ENCODE results near the gene CMBL. TPM values are rescaled to one million over a fixed set of nuclear protein-coding genes. Genes with fewer than 3 reads are reported as not detected.
"Not testable (repeated sequence)": the region's sequence is repeated elsewhere in the genome, so short reads cannot be mapped to it uniquely, and the experiment has no call there.

CMBL gene
- total RNA-seq, 8 experiments from 2014 or later, result 3.2 to 26.2 (median 9.9) TPM

GRCh38 chr5:10283927-10284635, 23.6 kb downstream of the CMBL start:
- WGBS, 10 experiments, result 0 to 73% (median 51%) methylated on average over 3 to 13 of the region's 17 CpGs
- H3K4me3 ChIP-seq, result no peak overlapping the region
- ATAC-seq (replicated peaks in 6 of 8), result peak; percentile 46 to 100 (median 99)
- in situ Hi-C loops (cut with MboI; ENCODE audit: low pct_unique_long_range_greater_than_20kb in 2 of 9, low sequenced_read_pairs in 9 of 9, unreplicated experiment in 9 of 9), result loop anchor here in 4 of 9 experiments (25.0 kb wide), 2 partner anchors 128 to 353 kb away; no protein-coding TSS in a partner anchor
- H3K27ac ChIP-seq, result no peak overlapping the region
- peaks cover 3 to 4% of the 10 kb centered on the region in 2 donors for H3K4me1 ChIP-seq (replicated peaks in 1 of 2)

- WGBS, 10 experiments, result 63 to 98% (median 82%) methylated on average over 2 to 7 of the region's 7 CpGs
- ATAC-seq (replicated peaks in 6 of 8), result no peak
- in situ Hi-C loops (cut with MboI; ENCODE audit: low pct_unique_long_range_greater_than_20kb in 2 of 9, low sequenced_read_pairs in 9 of 9, unreplicated experiment in 9 of 9), result loop anchor here in 4 of 9 experiments (25.0 kb wide), 2 partner anchors 132 to 357 kb away; no protein-coding TSS in a partner anchor
- H3K4me3 ChIP-seq, result no peak overlapping the region
- H3K27ac ChIP-seq, result no peak overlapping the region
- H3K4me1 ChIP-seq (replicated peaks in 1 of 2), result peaks cover 9 to 16% of the 10 kb centered on the region in 2 donors
These were observed 27.6 kb downstream of the CMBL start for GRCh38 chr5:10279925-10280720.

GRCh38 chr5:10279328-10279727, 28.4 kb downstream of the CMBL start:
- in situ Hi-C loops (cut with MboI; ENCODE audit: low pct_unique_long_range_greater_than_20kb in 2 of 9, low sequenced_read_pairs in 9 of 9, unreplicated experiment in 9 of 9), result loop anchor here in 4 of 9 experiments (25.0 kb wide), 2 partner anchors 133 to 358 kb away; no protein-coding TSS in a partner anchor
- 86 to 100% (median 92%) methylated on average over 1 to 4 of the region's 4 CpGs; no CpG with 5 or more reads in 4 of the 10 experiments for WGBS, 10 experiments

GRCh38 chr5:10278658-10279279, 28.9 kb downstream of the CMBL start:
- WGBS, 10 experiments, result 73 to 100% (median 92%) methylated on average over 2 to 9 of the region's 12 CpGs; no CpG with 5 or more reads in 2 of the 10 experiments
- in situ Hi-C loops (cut with MboI; ENCODE audit: low pct_unique_long_range_greater_than_20kb in 2 of 9, low sequenced_read_pairs in 9 of 9, unreplicated experiment in 9 of 9), result loop anchor here in 4 of 9 experiments (25.0 kb wide), 2 partner anchors 134 to 359 kb away; no protein-coding TSS in a partner anchor
- Histone ChIP-seq H3K4me3 (no peak overlapping the region), H3K27ac (no peak overlapping the region), H3K4me1 (replicated peaks in 1 of 2) (peaks cover 6 to 12% of the 10 kb centered on the region in 2 donors)
- no peak for ATAC-seq (replicated peaks in 6 of 8)

More at GRCh38 chr5:10279328-10279727, 28.4 kb downstream of the CMBL start:
- no peak for ATAC-seq (replicated peaks in 6 of 8)
- no peak overlapping the region for H3K4me3 ChIP-seq
- peaks cover 8 to 15% of the 10 kb centered on the region in 2 donors for H3K4me1 ChIP-seq (replicated peaks in 1 of 2)
- H3K27ac ChIP-seq, result no peak overlapping the region

GRCh38 chr5:10277773-10278630, 29.7 kb downstream of the CMBL start:
- 89 to 100% (median 95%) methylated on average over 2 to 9 of the region's 13 CpGs; no CpG with 5 or more reads in 4 of the 10 experiments for WGBS, 10 experiments
- Histone ChIP-seq H3K27ac (no peak overlapping the region), H3K4me3 (no peak overlapping the region), H3K4me1 (replicated peaks in 1 of 2) (peaks cover 6 to 12% of the 10 kb centered on the region in 2 donors)
- in situ Hi-C loops (cut with MboI; ENCODE audit: low pct_unique_long_range_greater_than_20kb in 2 of 9, low sequenced_read_pairs in 9 of 9, unreplicated experiment in 9 of 9), result loop anchor here in 4 of 9 experiments (25.0 kb wide), 2 partner anchors 134 to 359 kb away; no protein-coding TSS in a partner anchor
- ATAC-seq (replicated peaks in 6 of 8), result no peak

- Histone ChIP-seq H3K4me3 (no peak overlapping the region), H3K27ac (no peak overlapping the region), H3K4me1 (replicated peaks in 1 of 2) (peaks cover 6 to 12% of the 10 kb centered on the region in 2 donors)
- WGBS, 10 experiments, result 59 to 95% (median 73%) methylated on average over 3 to 7 of the region's 7 CpGs; no CpG with 5 or more reads in 1 of the 10 experiments
- no peak for ATAC-seq (replicated peaks in 6 of 8)
- in situ Hi-C loops (cut with MboI; ENCODE audit: low pct_unique_long_range_greater_than_20kb in 2 of 9, low sequenced_read_pairs in 9 of 9, unreplicated experiment in 9 of 9), result loop anchor here in 4 of 9 experiments (25.0 kb wide), 2 partner anchors 136 to 361 kb away; no protein-coding TSS in a partner anchor
These were observed 31.0 kb downstream of the CMBL start for GRCh38 chr5:10276691-10277090.

- no peak overlapping the region for H3K4me3 ChIP-seq
- in situ Hi-C loops (cut with MboI; ENCODE audit: low pct_unique_long_range_greater_than_20kb in 2 of 9, low sequenced_read_pairs in 9 of 9, unreplicated experiment in 9 of 9), result loop anchor here in 4 of 9 experiments (25.0 kb wide), 2 partner anchors 136 to 361 kb away; no protein-coding TSS in a partner anchor
- whole genome bisulfite sequencing, 10 experiments, result 70 to 100% (median 93%) methylated on average over 1 to 6 of the region's 9 CpGs; no CpG with 5 or more reads in 5 of the 10 experiments
- no peak overlapping the region for H3K27ac ChIP-seq
- ATAC-seq (replicated peaks in 6 of 8), result no peak
- peaks cover 6 to 12% of the 10 kb centered on the region in 2 donors for H3K4me1 ChIP-seq (replicated peaks in 1 of 2)
These were observed 31.7 kb downstream of the CMBL start for GRCh38 chr5:10275991-10276390.

- WGBS, 10 experiments, result 17 to 100% (median 80%) methylated on average over 1 to 9 of the region's 10 CpGs
- no peak for ATAC-seq (replicated peaks in 6 of 8)
- H3K27ac ChIP-seq, result no peak overlapping the region
- in situ Hi-C loops (cut with MboI; ENCODE audit: low pct_unique_long_range_greater_than_20kb in 2 of 9, low sequenced_read_pairs in 9 of 9, unreplicated experiment in 9 of 9), result loop anchor here in 4 of 9 experiments (25.0 kb wide), 2 partner anchors 137 to 362 kb away; no protein-coding TSS in a partner anchor
- H3K4me3 ChIP-seq, result no peak overlapping the region
- H3K4me1 ChIP-seq (replicated peaks in 1 of 2), result peaks cover 6 to 12% of the 10 kb centered on the region in 2 donors
These were observed 32.2 kb downstream of the CMBL start for GRCh38 chr5:10275460-10275859.

- ATAC-seq (replicated peaks in 6 of 8); H3K4me3 ChIP-seq; H3K27ac ChIP-seq: not testable (repeated sequence)
- WGBS, 10 experiments, result 50 to 100% (median 90%) methylated on average over 1 to 4 of the region's 6 CpGs; no CpG with 5 or more reads in 3 of the 10 experiments
- in situ Hi-C loops (cut with MboI; ENCODE audit: low pct_unique_long_range_greater_than_20kb in 2 of 9, low sequenced_read_pairs in 9 of 9, unreplicated experiment in 9 of 9), result loop anchor here in 1 of 9 experiments (25.0 kb wide), 1 partner anchor 164 kb away; the partner anchor contains the start of gene ROPN1L
- peaks cover 6 to 12% of the 10 kb centered on the region in 2 donors for H3K4me1 ChIP-seq (replicated peaks in 1 of 2)
These were observed 34.9 kb downstream of the CMBL start for GRCh38 chr5:10272875-10273209.

GRCh38 chr5:10272053-10272874, 35.4 kb downstream of the CMBL start:
- H3K27ac ChIP-seq, result no peak overlapping the region
- 33 to 93% (median 75%) methylated on average over 1 to 7 of the region's 9 CpGs; no CpG with 5 or more reads in 1 of the 10 experiments for whole genome bisulfite sequencing, 10 experiments
- no peak overlapping the region for H3K4me3 ChIP-seq
- ATAC-seq (replicated peaks in 6 of 8), result no peak
- in situ Hi-C loops (cut with MboI; ENCODE audit: low pct_unique_long_range_greater_than_20kb in 2 of 9, low sequenced_read_pairs in 9 of 9, unreplicated experiment in 9 of 9), result loop anchor here in 1 of 9 experiments (25.0 kb wide), 1 partner anchor 165 kb away; the partner anchor contains the start of gene ROPN1L
- H3K4me1 ChIP-seq (replicated peaks in 1 of 2), result peaks cover 6 to 12% of the 10 kb centered on the region in 2 donors

GRCh38 chr5:10268100-10268499, 39.6 kb downstream of the CMBL start:
- Histone ChIP-seq H3K27ac (no peak overlapping the region), H3K4me1 (replicated peaks in 1 of 2) (no peaks in the 10 kb centered on the region), H3K4me3 (no peak overlapping the region)
- in situ Hi-C loops (cut with MboI; ENCODE audit: low pct_unique_long_range_greater_than_20kb in 2 of 9, low sequenced_read_pairs in 9 of 9, unreplicated experiment in 9 of 9), result loop anchor here in 1 of 9 experiments (25.0 kb wide), 1 partner anchor 169 kb away; the partner anchor contains the start of gene ROPN1L
- ATAC-seq (replicated peaks in 6 of 8), result peak in 1 of 8 experiments; percentile 24
- 79 to 100% (median 91%) methylated on average over 1 to 8 of the region's 10 CpGs; no CpG with 5 or more reads in 1 of the 10 experiments for WGBS, 10 experiments

Data from motor neuron (in vitro differentiated cells).